Neural cell (in vitro differentiated cells): Measurements from ENCODE around the gene RPS6KA5. TPM values are rescaled to one million over a fixed set of nuclear protein-coding genes. Genes with fewer than 3 reads are reported as not detected.
"Not testable (repeated sequence)": the region's sequence is repeated elsewhere in the genome, so short reads cannot be mapped to it uniquely, and the experiment has no call there.

Experiments used
- H2AFZ ChIP-seq: fragments of 200-600, 300-800 bp; sonication (generic), shearing (Covaris generic); 2 replicates; pipeline ENCODE4 v1.6.0; 2014; ENCODE audit warnings: low read depth, mild to moderate bottlenecking, antibody characterized with exemption, low read length, moderate library complexity
- H3F3A ChIP-seq: fragments of 200-600 bp; shearing (Covaris generic); 2 replicates; pipeline ENCODE4 v1.6.1; 2016; ENCODE audit warnings: mild to moderate bottlenecking, moderate library complexity, mixed read lengths, antibody characterized with exemption, low read length; ENCODE audit not compliant: insufficient read depth, poor library complexity, severe bottlenecking
- H3K27ac ChIP-seq: fragments of 200-600, 300-800 bp; sonication (generic), shearing (Covaris generic); 2 replicates; pipeline ENCODE4 v1.5.1; 2014; ENCODE audit warnings: mild to moderate bottlenecking, low read length, moderate library complexity
- H3K27me3 ChIP-seq: fragments of 300-800, 200-600 bp; sonication (generic), shearing (Covaris generic); 2 replicates; pipeline ENCODE4 v1.6.0; 2014; ENCODE audit warnings: mild to moderate bottlenecking, low read depth, low read length, moderate library complexity; ENCODE audit not compliant: insufficient read depth
- H3K36me3 ChIP-seq: fragments of 300-800, 200-600 bp; sonication (generic), shearing (Covaris generic); 2 replicates; pipeline ENCODE4 v1.5.1; 2014; ENCODE audit warnings: mild to moderate bottlenecking, antibody characterized with exemption, low read length, moderate library complexity; ENCODE audit not compliant: insufficient read depth
- H3K4me2 ChIP-seq: fragments of 300-800, 200-600 bp; sonication (generic), shearing (Covaris generic); 2 replicates; pipeline ENCODE4 v1.6.0; 2014; ENCODE audit warnings: mild to moderate bottlenecking, low read length
- H3K4me3 ChIP-seq: fragments of 300-800, 200-600 bp; sonication (generic), shearing (Covaris generic); 2 replicates; pipeline ENCODE4 v1.5.1; 2014; ENCODE audit warnings: mild to moderate bottlenecking, low read length, moderate library complexity
- H3K79me2 ChIP-seq: fragments of 200-600 bp; shearing (Covaris generic); replicated peaks from 2 replicates; pipeline ENCODE4 v1.6.0; 2014; ENCODE audit warnings: mild to moderate bottlenecking, low read length, moderate library complexity; ENCODE audit not compliant: insufficient read depth
- H3K9ac ChIP-seq: fragments of 300-800, 200-600 bp; sonication (generic), shearing (Covaris generic); 2 replicates; pipeline ENCODE4 v1.6.1; 2016; ENCODE audit warnings: mild to moderate bottlenecking, low read length, mixed read lengths
- H3K9me2 ChIP-seq: fragments of 200-600 bp; shearing (Covaris generic); 2 replicates; pipeline ENCODE4 v1.6.1; 2016; ENCODE audit warnings: mild to moderate bottlenecking, low read length, mixed read lengths; ENCODE audit not compliant: insufficient read depth
- H3K9me3 ChIP-seq: fragments of 200-600, 300-800 bp; sonication (generic), shearing (Covaris generic); 2 replicates; pipeline ENCODE4 v1.6.1; 2016; ENCODE audit warnings: mild to moderate bottlenecking, mixed run types, low read length, moderate library complexity, mixed read lengths
- H4K20me1 ChIP-seq: fragments of 200-600 bp; shearing (Covaris generic); 2 replicates; pipeline ENCODE4 v1.6.1; 2016; ENCODE audit warnings: mild to moderate bottlenecking, mixed run types; ENCODE audit not compliant: insufficient read depth
- EP300 ChIP-seq: fragments of 450-650 bp; conservative IDR thresholded peaks from 2 replicates; pipeline ENCODE4 v1.6.1; 2014; ENCODE audit warnings: antibody characterized with exemption, mild to moderate bottlenecking, moderate library complexity; ENCODE audit not compliant: poor library complexity, severe bottlenecking
- EZH2 ChIP-seq: fragments of 200-600, 300-800 bp; shearing (Covaris generic), sonication (generic); IDR thresholded peaks from 2 replicates; pipeline ENCODE4 v1.6.1; 2014; ENCODE audit warnings: antibody characterized with exemption, low read length, borderline replicate concordance, mild to moderate bottlenecking; ENCODE audit not compliant: insufficient read depth, poor library complexity, severe bottlenecking
- MXI1 ChIP-seq: fragments of 450-650 bp; conservative IDR thresholded peaks from 2 replicates; pipeline ENCODE4 v1.6.1; 2014; ENCODE audit warnings: antibody characterized with exemption, mild to moderate bottlenecking; ENCODE audit not compliant: poor library complexity, severe bottlenecking
- POLR2AphosphoS5 ChIP-seq: IDR thresholded peaks from 2 replicates; pipeline ENCODE4 v1.6.1; 2012
- RAD21 ChIP-seq: fragments of 450-650 bp; conservative IDR thresholded peaks from 2 replicates; pipeline ENCODE4 v1.6.1; 2014; ENCODE audit warnings: antibody characterized with exemption, mild to moderate bottlenecking, moderate library complexity
- SMC3 ChIP-seq: fragments of 450-650 bp; conservative IDR thresholded peaks from 2 replicates; pipeline ENCODE4 v1.6.1; 2014; ENCODE audit warnings: antibody characterized with exemption, mild to moderate bottlenecking, moderate library complexity; ENCODE audit not compliant: poor library complexity
- TAF1 ChIP-seq: IDR thresholded peaks from 2 replicates; pipeline ENCODE4 v1.6.1; 2012; ENCODE audit warnings: low read depth
- polyA plus RNA-seq: library from polyadenylated mRNA; depleted of rRNA; stranded (reverse); fragments of >200 nt; gene quantifications from 2 replicates; pipeline ENCODE4 v1.2.3, GENCODE V29; 2014
- TF ChIP-seq, protein P1 (sequence below): fragments of 450-650 bp; IDR thresholded peaks from 2 replicates; pipeline ENCODE4 v1.5.1; 2014; ENCODE audit warnings: antibody characterized with exemption, mild to moderate bottlenecking, moderate library complexity; ENCODE audit not compliant: poor library complexity, severe bottlenecking
- TF ChIP-seq, protein P2 (sequence below): IDR thresholded peaks from 2 replicates; pipeline ENCODE4 v1.6.1; 2012; ENCODE audit warnings: borderline replicate concordance

RPS6KA5 gene
- polyA plus RNA-seq, 1 donor from 2014 or later: 6.3 TPM

DNA sequence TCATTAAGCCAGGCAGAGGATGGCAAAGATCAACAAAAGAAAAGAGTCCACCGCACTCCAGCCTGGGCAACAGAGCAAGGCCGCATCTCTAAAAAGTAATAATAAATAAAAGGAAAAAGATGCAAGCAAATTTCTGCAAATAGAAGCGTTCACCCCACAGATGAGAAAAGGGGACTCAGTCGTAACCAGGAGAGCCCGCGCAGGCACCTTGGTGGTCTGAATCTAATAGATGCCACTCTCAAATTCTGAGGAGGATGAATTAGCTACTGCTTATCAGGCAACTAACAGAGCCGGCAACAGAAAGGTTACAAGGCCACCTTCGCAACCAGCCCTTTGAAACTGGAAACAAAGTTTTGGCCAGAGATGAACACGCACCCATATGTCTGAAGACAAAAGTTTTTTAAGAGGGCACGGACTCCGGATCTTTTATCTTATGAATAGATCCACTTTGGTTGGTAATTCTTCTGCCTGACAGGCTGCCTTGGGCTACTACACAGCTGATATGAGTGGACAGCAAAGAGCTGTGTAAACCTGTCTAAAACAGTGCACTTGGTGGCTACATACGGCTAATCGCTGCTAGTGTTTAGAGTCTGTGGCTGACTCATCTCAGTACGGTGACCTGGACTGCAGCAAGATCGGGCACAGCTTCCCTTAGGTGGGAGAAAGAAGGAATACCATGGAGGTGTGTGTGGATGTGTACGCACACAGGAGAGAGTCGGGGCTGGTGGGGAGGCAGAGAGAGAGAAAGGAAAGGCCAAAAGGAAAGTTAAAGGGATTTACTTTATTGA lies 211.3 kb downstream of the RPS6KA5 start:
- Histone ChIP-seq H3K9me2 (no peaks in the 10 kb centered on the region), H3K9me3 (no peaks in the 10 kb centered on the region), H3K27ac (no peak overlapping the region), H2AFZ (no peak overlapping the region), H3K4me3 (no peak overlapping the region), H3K36me3 (no peaks in the 10 kb centered on the region), H3K9ac (no peak overlapping the region), H3F3A (no peaks in the 10 kb centered on the region), H3K27me3 (no peaks in the 10 kb centered on the region), H3K4me2 (no peak overlapping the region), H3K79me2 (no peaks in the 10 kb centered on the region), H4K20me1 (no peaks in the 10 kb centered on the region)
- TF ChIP-seq MXI1 (no peak), TAF1 (no peak)

DNA sequence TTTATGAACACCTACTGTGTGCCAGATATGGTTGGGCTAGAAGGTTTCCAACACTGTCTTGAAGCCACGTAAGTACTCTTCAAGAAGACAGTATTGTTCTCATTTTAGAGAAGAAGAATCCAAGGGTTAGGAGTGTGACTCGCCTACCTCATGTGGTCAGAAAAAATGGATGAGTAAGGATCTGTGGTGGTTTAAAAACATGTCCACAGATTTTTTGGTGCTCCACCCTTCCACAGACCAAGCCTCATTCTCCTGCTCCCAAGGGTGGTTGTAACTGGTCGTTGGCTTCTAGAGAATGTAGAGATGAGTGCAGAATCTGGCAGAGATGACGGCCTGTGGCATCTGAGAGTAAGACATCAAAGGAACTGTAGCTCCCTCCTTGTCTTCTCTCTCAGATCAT lies 213.9 kb downstream of the RPS6KA5 start:
- Histone ChIP-seq H3K79me2 (no peaks in the 10 kb centered on the region), H2AFZ (no peak overlapping the region), H3K27ac (no peak overlapping the region), H3K36me3 (no peaks in the 10 kb centered on the region), H3K27me3 (no peaks in the 10 kb centered on the region), H3K4me2 (no peak overlapping the region), H3K9me3 (no peaks in the 10 kb centered on the region), H3K4me3 (no peak overlapping the region), H3F3A (no peaks in the 10 kb centered on the region), H3K9ac (no peak overlapping the region), H4K20me1 (no peaks in the 10 kb centered on the region), H3K9me2 (no peaks in the 10 kb centered on the region)
- TF ChIP-seq EZH2 (no peak), MXI1 (no peak), SMC3 (no peak), TAF1 (no peak)

DNA sequence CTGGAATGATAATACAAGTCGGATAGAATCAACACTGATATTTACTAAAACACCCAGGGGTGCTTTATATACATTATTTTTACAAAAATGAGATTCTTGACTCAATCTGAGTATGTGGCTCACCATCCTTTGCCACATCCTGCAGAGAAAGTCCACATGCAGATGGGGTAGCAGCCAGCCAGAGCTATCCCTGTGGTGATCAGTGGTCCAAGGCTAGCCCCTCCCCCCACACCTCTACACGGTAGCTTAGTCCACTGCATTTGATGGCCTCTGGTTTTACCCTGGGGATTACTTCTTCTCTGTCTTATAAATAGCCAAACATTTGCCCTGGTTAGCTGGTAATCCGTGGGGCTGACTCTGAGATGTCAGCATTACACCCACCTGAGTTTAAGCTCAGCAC lies 216.1 kb downstream of the RPS6KA5 start:
- H3K9me2 ChIP-seq: no peaks in the 10 kb centered on the region
- H3K27me3 ChIP-seq: no peaks in the 10 kb centered on the region
- no peak overlapping the region for H3K9ac ChIP-seq
- H3F3A ChIP-seq: no peaks in the 10 kb centered on the region
- no peaks in the 10 kb centered on the region for H3K36me3 ChIP-seq
- H3K9me3 ChIP-seq: no peaks in the 10 kb centered on the region
- H3K4me2 ChIP-seq: no peak overlapping the region
- no peak overlapping the region for H3K27ac ChIP-seq
- H4K20me1 ChIP-seq: no peaks in the 10 kb centered on the region
- no peak for TF ChIP-seq SMC3
- no peaks in the 10 kb centered on the region for H3K79me2 ChIP-seq
- H3K4me3 ChIP-seq: no peak overlapping the region
- no peak overlapping the region for H2AFZ ChIP-seq

DNA sequence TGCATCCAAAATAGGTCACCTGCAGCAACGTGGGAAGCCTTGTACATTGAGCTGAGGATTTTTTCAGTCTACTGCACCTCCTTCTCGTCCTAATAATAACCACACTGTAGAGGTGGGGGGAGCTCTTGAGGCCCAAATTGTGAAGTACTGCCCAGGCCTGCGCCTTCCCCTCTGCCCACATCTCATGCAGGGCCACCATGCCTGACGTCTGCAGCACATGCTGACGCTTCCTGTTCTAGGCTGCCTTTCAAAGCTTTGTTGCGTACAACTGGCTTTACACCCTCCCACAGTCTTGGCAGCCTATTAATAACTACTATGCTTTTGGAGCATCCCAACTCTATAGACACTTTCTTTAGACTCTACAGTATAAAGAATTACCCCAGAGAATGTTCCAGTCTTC lies 217.7 kb downstream of the RPS6KA5 start:
- no peaks in the 10 kb centered on the region for H3F3A ChIP-seq
- H3K9ac ChIP-seq: no peak overlapping the region
- no peaks in the 10 kb centered on the region for H3K27me3 ChIP-seq
- no peaks in the 10 kb centered on the region for H3K79me2 ChIP-seq
- TF ChIP-seq EZH2 (no peak), POLR2AphosphoS5 (no peak), MXI1 (no peak), RAD21 (no peak), TAF1 (no peak), SMC3 (no peak), EP300 (no peak)
- TF ChIP-seq, protein P1, sequence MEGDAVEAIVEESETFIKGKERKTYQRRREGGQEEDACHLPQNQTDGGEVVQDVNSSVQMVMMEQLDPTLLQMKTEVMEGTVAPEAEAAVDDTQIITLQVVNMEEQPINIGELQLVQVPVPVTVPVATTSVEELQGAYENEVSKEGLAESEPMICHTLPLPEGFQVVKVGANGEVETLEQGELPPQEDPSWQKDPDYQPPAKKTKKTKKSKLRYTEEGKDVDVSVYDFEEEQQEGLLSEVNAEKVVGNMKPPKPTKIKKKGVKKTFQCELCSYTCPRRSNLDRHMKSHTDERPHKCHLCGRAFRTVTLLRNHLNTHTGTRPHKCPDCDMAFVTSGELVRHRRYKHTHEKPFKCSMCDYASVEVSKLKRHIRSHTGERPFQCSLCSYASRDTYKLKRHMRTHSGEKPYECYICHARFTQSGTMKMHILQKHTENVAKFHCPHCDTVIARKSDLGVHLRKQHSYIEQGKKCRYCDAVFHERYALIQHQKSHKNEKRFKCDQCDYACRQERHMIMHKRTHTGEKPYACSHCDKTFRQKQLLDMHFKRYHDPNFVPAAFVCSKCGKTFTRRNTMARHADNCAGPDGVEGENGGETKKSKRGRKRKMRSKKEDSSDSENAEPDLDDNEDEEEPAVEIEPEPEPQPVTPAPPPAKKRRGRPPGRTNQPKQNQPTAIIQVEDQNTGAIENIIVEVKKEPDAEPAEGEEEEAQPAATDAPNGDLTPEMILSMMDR: no peak
- TF ChIP-seq, protein P2, sequence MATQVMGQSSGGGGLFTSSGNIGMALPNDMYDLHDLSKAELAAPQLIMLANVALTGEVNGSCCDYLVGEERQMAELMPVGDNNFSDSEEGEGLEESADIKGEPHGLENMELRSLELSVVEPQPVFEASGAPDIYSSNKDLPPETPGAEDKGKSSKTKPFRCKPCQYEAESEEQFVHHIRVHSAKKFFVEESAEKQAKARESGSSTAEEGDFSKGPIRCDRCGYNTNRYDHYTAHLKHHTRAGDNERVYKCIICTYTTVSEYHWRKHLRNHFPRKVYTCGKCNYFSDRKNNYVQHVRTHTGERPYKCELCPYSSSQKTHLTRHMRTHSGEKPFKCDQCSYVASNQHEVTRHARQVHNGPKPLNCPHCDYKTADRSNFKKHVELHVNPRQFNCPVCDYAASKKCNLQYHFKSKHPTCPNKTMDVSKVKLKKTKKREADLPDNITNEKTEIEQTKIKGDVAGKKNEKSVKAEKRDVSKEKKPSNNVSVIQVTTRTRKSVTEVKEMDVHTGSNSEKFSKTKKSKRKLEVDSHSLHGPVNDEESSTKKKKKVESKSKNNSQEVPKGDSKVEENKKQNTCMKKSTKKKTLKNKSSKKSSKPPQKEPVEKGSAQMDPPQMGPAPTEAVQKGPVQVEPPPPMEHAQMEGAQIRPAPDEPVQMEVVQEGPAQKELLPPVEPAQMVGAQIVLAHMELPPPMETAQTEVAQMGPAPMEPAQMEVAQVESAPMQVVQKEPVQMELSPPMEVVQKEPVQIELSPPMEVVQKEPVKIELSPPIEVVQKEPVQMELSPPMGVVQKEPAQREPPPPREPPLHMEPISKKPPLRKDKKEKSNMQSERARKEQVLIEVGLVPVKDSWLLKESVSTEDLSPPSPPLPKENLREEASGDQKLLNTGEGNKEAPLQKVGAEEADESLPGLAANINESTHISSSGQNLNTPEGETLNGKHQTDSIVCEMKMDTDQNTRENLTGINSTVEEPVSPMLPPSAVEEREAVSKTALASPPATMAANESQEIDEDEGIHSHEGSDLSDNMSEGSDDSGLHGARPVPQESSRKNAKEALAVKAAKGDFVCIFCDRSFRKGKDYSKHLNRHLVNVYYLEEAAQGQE: no peak
- no peaks in the 10 kb centered on the region for H3K36me3 ChIP-seq
- no peak overlapping the region for H3K4me3 ChIP-seq
- no peak overlapping the region for H3K4me2 ChIP-seq
- H4K20me1 ChIP-seq: no peaks in the 10 kb centered on the region
- no peak overlapping the region for H3K27ac ChIP-seq
- H3K9me2 ChIP-seq: no peaks in the 10 kb centered on the region
- H3K9me3 ChIP-seq: no peaks in the 10 kb centered on the region
- no peak overlapping the region for H2AFZ ChIP-seq

DNA sequence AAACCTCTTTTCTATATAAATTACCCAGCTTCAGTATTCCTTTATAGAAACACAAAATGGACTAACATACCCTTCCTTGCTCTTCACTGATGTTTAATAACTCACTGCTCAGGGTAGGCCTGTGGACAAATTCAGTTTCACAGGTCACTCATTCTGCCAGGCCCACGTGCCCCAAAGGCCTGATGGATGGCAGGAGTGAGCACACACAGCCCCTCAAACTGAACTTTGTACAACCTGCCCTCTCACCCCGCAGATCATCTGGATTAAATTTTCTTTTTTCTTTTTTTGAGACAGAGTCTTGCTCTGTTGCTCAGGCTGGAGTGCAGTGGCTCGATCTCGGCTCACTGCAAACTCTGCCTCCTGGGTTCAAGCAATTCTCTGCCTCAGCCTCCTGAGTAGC lies 219.8 kb downstream of the RPS6KA5 start:
- H2AFZ ChIP-seq, H3K4me3 ChIP-seq, H3K4me2 ChIP-seq, H3K27me3 ChIP-seq, H3K27ac ChIP-seq, H4K20me1 ChIP-seq, H3K79me2 ChIP-seq, H3K9me2 ChIP-seq, H3K36me3 ChIP-seq, H3K9me3 ChIP-seq, H3F3A ChIP-seq, H3K9ac ChIP-seq: not testable (repeated sequence)
